A673 (cell line): ENCODE measurements around the gene DGUOK. TPM values are rescaled to one million over a fixed set of nuclear protein-coding genes. Genes with fewer than 3 reads are reported as not detected.

Experiments used
- BruUV-seq: library from RNA; stranded (reverse); fragments of 400-500 nt; replicated peaks from 2 replicates; lab custom pipeline; 2021; lab: Mats Ljungman, UMichigan
- CTCF ChIA-PET: fragments of 300-600 bp; sonication (Branson Sonifier 250); formaldehyde crosslinking; loops from one replicate; lab custom pipeline; 2022; ENCODE audit warnings: antibody characterized with exemption; lab: Charles Lee
- POLR2A ChIA-PET: fragments of 300-600 bp; sonication (Branson Sonifier 250); formaldehyde crosslinking; loops from one replicate; lab custom pipeline; 2022; ENCODE audit warnings: antibody characterized with exemption; ENCODE audit not compliant: low non-redundant PET; lab: Charles Lee
- DNase-seq: peaks from one replicate; pipeline ENCODE4 v3.0.0-alpha.2; 2015; ENCODE audit warnings: low spot score
- H3K27ac ChIP-seq: fragments of 200-600 bp; sonication (generic); 2 replicates; pipeline ENCODE4 v1.5.1; 2016; ENCODE audit warnings: mixed run types, low read depth, mild to moderate bottlenecking, mixed read lengths, antibody characterized with exemption, low read length; ENCODE audit not compliant: poor library complexity, severe bottlenecking
- H3K27me3 ChIP-seq: fragments of 200-600 bp; sonication (generic); replicated peaks from 2 replicates; pipeline ENCODE4 v1.6.1; 2017; ENCODE audit warnings: mixed run types, low read depth, mild to moderate bottlenecking, mixed read lengths, antibody characterized with exemption, low read length; ENCODE audit not compliant: insufficient read depth, poor library complexity
- H3K36me3 ChIP-seq: fragments of 200-600 bp; sonication (generic); 2 replicates; pipeline ENCODE4 v1.6.1; 2016; ENCODE audit warnings: mixed run types, mild to moderate bottlenecking, mixed read lengths, antibody characterized with exemption, low read length; ENCODE audit not compliant: insufficient read depth, poor library complexity, severe bottlenecking
- H3K4me1 ChIP-seq: fragments of 200-600 bp; sonication (generic); 2 replicates; pipeline ENCODE4 v1.6.1; 2017; ENCODE audit warnings: mixed run types, mild to moderate bottlenecking, mixed read lengths, antibody characterized with exemption, low read length; ENCODE audit not compliant: insufficient read depth, poor library complexity, severe bottlenecking
- H3K4me3 ChIP-seq: fragments of 200-600 bp; sonication (generic); 2 replicates; pipeline ENCODE4 v1.5.1; 2016; ENCODE audit warnings: low read depth, mixed run types, mild to moderate bottlenecking, mixed read lengths, low read length; ENCODE audit not compliant: poor library complexity, severe bottlenecking
- H3K9me3 ChIP-seq: fragments of 200-600 bp; sonication (generic); 2 replicates; pipeline ENCODE4 v1.6.1; 2016; ENCODE audit warnings: mixed run types, low read depth, mild to moderate bottlenecking, mixed read lengths, antibody characterized with exemption, low read length; ENCODE audit not compliant: poor library complexity, severe bottlenecking
- EZH2 ChIP-seq: fragments of 200-600 bp; sonication (generic); IDR thresholded peaks from 2 replicates; pipeline ENCODE4 v1.6.1; 2017; ENCODE audit warnings: borderline replicate concordance, low read depth, mild to moderate bottlenecking, mixed read lengths, antibody characterized with exemption, low read length; ENCODE audit not compliant: poor library complexity, severe bottlenecking
- intact Hi-C: fragments of 100-400 bp; cut with micrococcal nuclease; formaldehyde crosslinking; loops from one replicate; pipeline ENCODE4 v1.10.0; 2022; ENCODE audit not compliant: unreplicated experiment
- total RNA-seq: library from RNA; stranded (reverse); gene quantifications from 2 replicates; pipeline ENCODE4 v1.2.3, GENCODE V29; 2021
- TF ChIP-seq, protein P1 (sequence below): fragments of 300-800, 200-600 bp; sonication (generic); conservative IDR thresholded peaks from 2 replicates; pipeline ENCODE4 v1.5.1; 2017; ENCODE audit warnings: low read depth, mild to moderate bottlenecking, antibody characterized with exemption, low read length, moderate library complexity, mixed read lengths

The DGUOK gene
- total RNA-seq, 1 experiment from 2014 or later: 106 TPM

DNA sequence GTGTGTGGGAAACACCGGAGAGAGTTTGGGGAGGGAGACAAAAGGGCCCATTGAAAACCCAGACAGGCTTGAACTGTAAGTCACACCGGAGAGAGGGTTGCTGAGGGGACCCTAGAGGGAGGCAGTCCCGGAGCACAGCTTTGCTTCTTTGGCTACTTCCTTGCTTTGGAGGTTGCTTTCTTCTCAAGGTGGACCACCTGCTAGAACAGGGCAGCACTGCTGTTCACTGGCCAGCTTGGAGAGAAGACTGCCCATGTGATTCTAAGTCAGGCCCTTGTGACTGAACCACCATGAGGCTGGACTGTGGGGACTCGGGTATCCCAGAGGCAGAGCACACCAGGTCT, 29.5 kb upstream of the DGUOK start:
- POLR2A ChIA-PET: no interaction called here
- Histone ChIP-seq H3K9me3 (no peaks in the 10 kb centered on the region), H3K4me3 (no peak overlapping the region), H3K27ac (no peak overlapping the region), H3K36me3 (no peaks in the 10 kb centered on the region), H3K27me3 (no peaks in the 10 kb centered on the region), H3K4me1 (no peaks in the 10 kb centered on the region)
- CTCF ChIA-PET: interaction anchor here (0.5 kb wide), 1 partner anchor 578 kb away, joined by 3 read pairs; no protein-coding TSS in a partner anchor
- TF ChIP-seq, protein P1, sequence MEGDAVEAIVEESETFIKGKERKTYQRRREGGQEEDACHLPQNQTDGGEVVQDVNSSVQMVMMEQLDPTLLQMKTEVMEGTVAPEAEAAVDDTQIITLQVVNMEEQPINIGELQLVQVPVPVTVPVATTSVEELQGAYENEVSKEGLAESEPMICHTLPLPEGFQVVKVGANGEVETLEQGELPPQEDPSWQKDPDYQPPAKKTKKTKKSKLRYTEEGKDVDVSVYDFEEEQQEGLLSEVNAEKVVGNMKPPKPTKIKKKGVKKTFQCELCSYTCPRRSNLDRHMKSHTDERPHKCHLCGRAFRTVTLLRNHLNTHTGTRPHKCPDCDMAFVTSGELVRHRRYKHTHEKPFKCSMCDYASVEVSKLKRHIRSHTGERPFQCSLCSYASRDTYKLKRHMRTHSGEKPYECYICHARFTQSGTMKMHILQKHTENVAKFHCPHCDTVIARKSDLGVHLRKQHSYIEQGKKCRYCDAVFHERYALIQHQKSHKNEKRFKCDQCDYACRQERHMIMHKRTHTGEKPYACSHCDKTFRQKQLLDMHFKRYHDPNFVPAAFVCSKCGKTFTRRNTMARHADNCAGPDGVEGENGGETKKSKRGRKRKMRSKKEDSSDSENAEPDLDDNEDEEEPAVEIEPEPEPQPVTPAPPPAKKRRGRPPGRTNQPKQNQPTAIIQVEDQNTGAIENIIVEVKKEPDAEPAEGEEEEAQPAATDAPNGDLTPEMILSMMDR: no peak
- TF ChIP-seq EZH2: no peak
- intact Hi-C loops: no loop called here
- BruUV-seq: no TSS peak
- DNase-seq: no peak

DNA sequence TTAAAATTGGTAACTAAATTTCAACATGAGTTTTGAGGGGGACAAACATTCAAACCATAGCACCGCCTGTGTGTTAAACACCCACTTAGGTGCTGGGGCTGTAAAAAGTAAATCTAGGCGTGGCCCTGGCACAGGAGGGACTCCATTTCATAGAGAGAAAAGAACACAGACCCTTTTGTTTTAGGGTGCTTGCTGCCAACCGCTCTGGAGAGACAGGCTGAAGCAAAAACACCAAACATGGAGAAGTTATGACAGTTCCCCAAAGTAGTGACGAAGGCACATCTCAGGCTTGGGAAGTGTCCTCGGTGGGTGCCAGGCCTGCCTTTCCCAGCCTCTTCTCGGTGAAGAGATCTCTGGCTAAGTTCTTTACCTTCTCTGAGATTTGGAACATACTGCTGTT, 28.7 kb upstream of the DGUOK start:
- no peak for DNase-seq
- intact Hi-C loops: no loop called here

DNA sequence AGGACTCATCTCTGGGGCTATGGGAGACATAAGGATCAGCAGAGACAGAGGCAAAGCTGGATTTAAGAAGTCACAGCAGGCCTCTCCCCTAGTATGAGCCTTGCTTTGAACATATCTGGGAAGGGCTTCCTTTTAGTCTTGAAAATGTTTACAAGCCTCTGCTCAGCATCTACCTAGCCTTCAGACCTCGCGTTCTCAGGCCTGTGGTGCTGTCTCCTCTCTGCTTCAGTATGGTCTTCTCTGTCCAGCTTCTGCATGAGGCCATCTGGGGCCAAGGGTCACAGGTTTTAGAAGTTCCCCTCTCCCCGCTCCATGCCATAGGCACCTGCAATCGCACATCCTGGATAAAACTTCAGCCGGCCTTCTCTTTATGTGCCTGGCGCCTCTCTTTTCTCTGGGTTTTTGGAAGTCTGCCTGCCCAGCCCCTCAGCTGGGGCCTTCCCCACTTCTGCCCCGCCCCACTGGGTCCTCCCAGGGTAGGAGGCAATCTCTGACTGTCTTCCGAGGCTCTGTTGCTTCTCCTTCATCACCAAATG, 26.8 kb upstream of the DGUOK start:
- TF ChIP-seq EZH2: no peak
- TF ChIP-seq, protein P1: no peak
- Histone ChIP-seq H3K36me3 (no peaks in the 10 kb centered on the region), H3K4me1 (no peaks in the 10 kb centered on the region), H3K27ac (no peak overlapping the region), H3K4me3 (no peak overlapping the region), H3K9me3 (no peaks in the 10 kb centered on the region), H3K27me3 (no peaks in the 10 kb centered on the region)
- POLR2A ChIA-PET: no interaction called here
- CTCF ChIA-PET: no interaction called here
- no TSS peak for BruUV-seq
- DNase-seq: no peak
- intact Hi-C loops: no loop called here

More for the DNA sequence above, 28.7 kb upstream of the DGUOK start:
- BruUV-seq: no TSS peak
- no peaks in the 10 kb centered on the region for H3K4me1 ChIP-seq
- ChIA-PET POLR2A (no interaction called here), CTCF (no interaction called here)
- TF ChIP-seq EZH2: no peak
- TF ChIP-seq, protein P1: no peak
- no peaks in the 10 kb centered on the region for H3K9me3 ChIP-seq
- H3K27me3 ChIP-seq: no peaks in the 10 kb centered on the region
- no peak overlapping the region for H3K4me3 ChIP-seq
- no peak overlapping the region for H3K27ac ChIP-seq
- H3K36me3 ChIP-seq: no peaks in the 10 kb centered on the region
